Heart left ventricle (tissue), 13 donors: ENCODE results near the gene ZBTB12.

Source experiments
- POLR2A ChIP-seq, 2 donors: fragments of 450-650 bp; IDR thresholded peaks; one replicate each; pipeline ENCODE4 v1.6.1; 2017; ENCODE audit warnings: antibody characterized with exemption in 2 of 2, mild to moderate bottlenecking in 2 of 2, moderate library complexity in 2 of 2
- TF ChIP-seq, protein P1 (sequence below), 12 donors: fragments of 200-600 bp; sonication (generic) in 4 of 12; IDR thresholded peaks; one replicate each; pipeline versions ENCODE4 v1.5.0 to v1.8.0; 2018 to 2022; ENCODE audit warnings: antibody characterized with exemption in 12 of 12, mild to moderate bottlenecking in 5 of 12
- donor health status: ischemic (EF 13 %, LVEDD 7.1; RV severe dilation, severe dysfunction).
- donor health status: DM: no; HTN: yes; CAD: no.
- donor health status: DM: no; HTN: no; CAD: no.
- donor health status: ischemic (EF 25% LVEDD 6.9; RV normal size, moderate dysfunction).
- donor health status: ischemic (EF 25% LVEDD 5.7; RV mildly dilated, moderate dysfunction).
- donor health status: ischemic (EF 35%, LVEDD 5.7; RV mildly dilated, moderate dysfunction).
- donor health status: nonischemic (EF 11% LVEDD 7.7; RV severe dilation, severe dysfunction).
- donor health status: DM: yes; HTN: yes; CAD: no.
- donor health status: PGD.
- donor health status: ischemic (EF 29% LVEDD 5.4; RV normal size, mild dysfunction).
- donor health status: nonischemic (EF 23%, LVEDD 6.1; RV moderate dilation, normal function).

DNA sequence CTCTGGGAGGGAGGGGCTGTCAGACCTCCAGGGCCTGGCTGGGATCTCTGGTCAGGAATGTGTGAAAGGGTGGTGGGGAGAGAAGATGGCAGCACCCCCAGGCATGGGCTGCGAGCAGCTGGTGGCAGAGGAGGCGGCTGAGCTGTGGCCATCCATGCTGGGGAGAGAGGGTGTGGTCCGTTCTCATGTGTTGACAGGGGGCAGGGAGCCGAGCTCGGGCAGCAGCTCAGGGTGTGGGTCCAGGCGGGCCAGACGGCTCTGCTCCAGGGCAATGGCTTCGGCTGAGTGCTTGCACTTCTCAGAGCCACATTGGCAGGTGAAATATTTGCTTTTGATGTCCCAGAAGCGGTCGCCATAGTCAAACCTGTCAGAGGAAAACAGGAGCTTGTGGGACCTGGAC is 22.0 kb downstream of the ZBTB12 start:
- TF ChIP-seq, protein P1, sequence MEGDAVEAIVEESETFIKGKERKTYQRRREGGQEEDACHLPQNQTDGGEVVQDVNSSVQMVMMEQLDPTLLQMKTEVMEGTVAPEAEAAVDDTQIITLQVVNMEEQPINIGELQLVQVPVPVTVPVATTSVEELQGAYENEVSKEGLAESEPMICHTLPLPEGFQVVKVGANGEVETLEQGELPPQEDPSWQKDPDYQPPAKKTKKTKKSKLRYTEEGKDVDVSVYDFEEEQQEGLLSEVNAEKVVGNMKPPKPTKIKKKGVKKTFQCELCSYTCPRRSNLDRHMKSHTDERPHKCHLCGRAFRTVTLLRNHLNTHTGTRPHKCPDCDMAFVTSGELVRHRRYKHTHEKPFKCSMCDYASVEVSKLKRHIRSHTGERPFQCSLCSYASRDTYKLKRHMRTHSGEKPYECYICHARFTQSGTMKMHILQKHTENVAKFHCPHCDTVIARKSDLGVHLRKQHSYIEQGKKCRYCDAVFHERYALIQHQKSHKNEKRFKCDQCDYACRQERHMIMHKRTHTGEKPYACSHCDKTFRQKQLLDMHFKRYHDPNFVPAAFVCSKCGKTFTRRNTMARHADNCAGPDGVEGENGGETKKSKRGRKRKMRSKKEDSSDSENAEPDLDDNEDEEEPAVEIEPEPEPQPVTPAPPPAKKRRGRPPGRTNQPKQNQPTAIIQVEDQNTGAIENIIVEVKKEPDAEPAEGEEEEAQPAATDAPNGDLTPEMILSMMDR (IDR thresholded peaks at IDR 0.05) = no peak
- TF ChIP-seq POLR2A (IDR thresholded peaks at IDR 0.05) = no peak
